ENCODE data around the gene AHRR.

Gene AHRR

GRCh38 chr5:344668-345067 is 23.2 kb downstream of the AHRR start:
- no peak for DNase-seq (ENCODE audit: low read depth)
- no peak overlapping the region for H3K4me3 ChIP-seq (ENCODE audit: low read depth, low read length)
- no peak for TF ChIP-seq CTCF (IDR thresholded peaks at IDR 0.05; ENCODE audit: control insufficient read depth, extremely low read depth, insufficient read depth)

GRCh38 chr5:345404-346195 is 24.1 kb downstream of the AHRR start:
- no peak for TF ChIP-seq CTCF (IDR thresholded peaks at IDR 0.05; ENCODE audit: control insufficient read depth, extremely low read depth, insufficient read depth)
- no peak overlapping the region for H3K4me3 ChIP-seq (ENCODE audit: low read depth, low read length)
- no peak for DNase-seq (ENCODE audit: low read depth)

- H3K4me3 ChIP-seq (ENCODE audit: low read depth, low read length) = no peak overlapping the region
- no peak for DNase-seq (ENCODE audit: low read depth)
- TF ChIP-seq CTCF (IDR thresholded peaks at IDR 0.05; ENCODE audit: control insufficient read depth, extremely low read depth, insufficient read depth) = no peak
Measured at GRCh38 chr5:346229-346935, 24.9 kb downstream of the AHRR start.

- no peak for DNase-seq (ENCODE audit: low read depth)
- TF ChIP-seq CTCF (IDR thresholded peaks at IDR 0.05; ENCODE audit: control insufficient read depth, extremely low read depth, insufficient read depth) = no peak
- H3K4me3 ChIP-seq (ENCODE audit: low read depth, low read length) = no peak overlapping the region
Measured at GRCh38 chr5:347712-348284, 26.3 kb downstream of the AHRR start.

- DNase-seq (ENCODE audit: low read depth) = no peak
- no peak overlapping the region for H3K4me3 ChIP-seq (ENCODE audit: low read depth, low read length)
- no peak for TF ChIP-seq CTCF (IDR thresholded peaks at IDR 0.05; ENCODE audit: control insufficient read depth, extremely low read depth, insufficient read depth)
Measured at GRCh38 chr5:348726-349125, 27.2 kb downstream of the AHRR start.

GRCh38 chr5:350355-350754 is 28.8 kb downstream of the AHRR start:
- H3K4me3 ChIP-seq (ENCODE audit: low read depth, low read length) = no peak overlapping the region
- no peak for TF ChIP-seq CTCF (IDR thresholded peaks at IDR 0.05; ENCODE audit: control insufficient read depth, extremely low read depth, insufficient read depth)
- no peak for DNase-seq (ENCODE audit: low read depth)

All from LNCaP clone FGC (cell line).